Smooth muscle cell (in vitro differentiated cells): ENCODE measurements around the gene PGS1. TPM values are rescaled to one million over a fixed set of nuclear protein-coding genes. Genes with fewer than 3 reads are reported as not detected.

Experiments used
- DNase-seq: peaks from one replicate; lab custom pipeline; 2025; ENCODE audit not compliant: unreplicated experiment; lab: John Stamatoyannopoulos, UW
- H2AFZ ChIP-seq: fragments of 200-600 bp; sonication (generic); 2 replicates; pipeline ENCODE4 v1.6.0; 2016; ENCODE audit warnings: antibody characterized with exemption, low read depth, mild to moderate bottlenecking
- H3F3A ChIP-seq: fragments of 200-600 bp; sonication (generic); 2 replicates; pipeline ENCODE4 v1.6.0; 2017; ENCODE audit warnings: antibody characterized with exemption, low read depth
- H3K27ac ChIP-seq: fragments of 200-600 bp; sonication (generic); 2 replicates; pipeline ENCODE4 v1.5.1; 2016; ENCODE audit warnings: low read depth, mild to moderate bottlenecking
- H3K27me3 ChIP-seq: fragments of 200-600 bp; sonication (generic); 2 replicates; pipeline ENCODE4 v1.6.1; 2016; ENCODE audit warnings: low read depth, mild to moderate bottlenecking
- H3K36me3 ChIP-seq: fragments of 200-600 bp; sonication (generic); 2 replicates; pipeline ENCODE4 v1.5.1; 2016; ENCODE audit warnings: low read depth
- H3K4me1 ChIP-seq: fragments of 200-600 bp; sonication (generic); 2 replicates; pipeline ENCODE4 v1.5.1; 2016; ENCODE audit warnings: low read depth
- H3K4me2 ChIP-seq: fragments of 200-600 bp; sonication (generic); 2 replicates; pipeline ENCODE4 v1.6.0; 2016; ENCODE audit warnings: mild to moderate bottlenecking
- H3K4me3 ChIP-seq: fragments of 200-600 bp; sonication (generic); 2 replicates; pipeline ENCODE4 v1.5.1; 2016; ENCODE audit warnings: mild to moderate bottlenecking
- H3K79me2 ChIP-seq: fragments of 200-600 bp; sonication (generic); 2 replicates; pipeline ENCODE4 v1.6.0; 2016; ENCODE audit warnings: low read depth, mild to moderate bottlenecking
- H3K9ac ChIP-seq: fragments of 200-600 bp; sonication (generic); 2 replicates; pipeline ENCODE4 v1.6.0; 2016; ENCODE audit warnings: low read depth
- H3K9me3 ChIP-seq: fragments of 200-600 bp; sonication (generic); replicated peaks from 2 replicates; pipeline ENCODE4 v1.5.1; 2016; ENCODE audit warnings: low read depth
- H4K20me1 ChIP-seq: fragments of 200-600 bp; sonication (generic); 2 replicates; pipeline ENCODE4 v1.6.0; 2016; ENCODE audit warnings: low read depth
- CTCF ChIP-seq: fragments of 200-600 bp; sonication (generic); IDR thresholded peaks from 2 replicates; pipeline ENCODE4 v1.5.1; 2017; ENCODE audit warnings: borderline replicate concordance, mild to moderate bottlenecking, antibody characterized with exemption; ENCODE audit not compliant: insufficient read depth, poor library complexity, severe bottlenecking
- WGBS: methylation state at CpG from one replicate; pipeline ENCODE4 v1.1.7; 2016; ENCODE audit warnings: low lambda C conversion rate; 5-methylcytosine and 5-hydroxymethylcytosine counted together
- polyA plus RNA-seq: library from polyadenylated mRNA; unstranded; fragments of >200 nt; fragmentation: Nextera tagmentation; extraction: Ambion mirVana; gene quantifications from 2 replicates; pipeline ENCODE4 v1.2.1, GENCODE V29; 2016
- total RNA-seq: library from RNA; depleted of rRNA; stranded (reverse); fragments of >200 nt; gene quantifications from 2 replicates; pipeline ENCODE4 v1.2.3, GENCODE V29; 2014

PGS1 gene
- total and polyA plus RNA-seq, 2 experiments from 2014 or later = 22.6 to 29.9 TPM

DNA sequence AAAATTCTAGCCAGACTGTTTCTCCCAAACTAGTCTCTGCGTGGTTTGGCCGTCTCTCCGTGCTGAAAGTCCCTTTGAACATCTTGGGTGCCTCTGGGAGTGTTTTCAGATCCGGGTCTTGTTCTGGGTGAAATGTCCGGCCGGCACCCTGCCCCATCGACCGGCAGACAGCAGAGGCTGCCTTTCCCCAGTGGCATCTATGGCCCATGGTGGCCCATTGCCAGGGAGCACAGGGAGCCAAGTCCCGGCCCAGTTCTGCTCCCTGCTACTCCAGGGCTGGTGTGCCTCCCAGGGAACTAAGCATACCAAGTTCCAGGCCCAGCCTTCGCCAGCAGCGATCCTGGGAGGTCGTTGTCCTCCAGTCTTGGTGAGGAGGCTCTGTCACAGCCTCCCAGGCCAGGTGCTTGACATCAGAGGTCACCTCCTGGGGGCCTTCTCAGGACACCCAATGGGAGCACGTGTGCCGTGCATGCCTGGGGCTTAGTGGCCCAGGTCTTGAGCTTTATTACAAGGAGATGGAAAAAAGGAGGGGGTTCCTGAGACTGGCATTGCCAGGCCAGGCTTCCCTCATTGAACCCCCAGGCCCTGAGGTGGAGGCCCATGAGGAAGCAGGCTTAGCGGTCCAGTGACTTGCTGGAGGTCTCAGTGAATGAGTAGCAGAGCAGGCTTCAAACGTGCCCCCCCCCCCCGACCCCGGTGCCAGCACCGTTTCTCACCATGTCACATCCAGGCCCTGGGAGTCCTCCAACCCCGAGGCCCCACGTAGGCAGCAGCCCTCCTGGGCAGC lies 54.0 kb downstream of the PGS1 start:
- Histone ChIP-seq H3K79me2 (no peaks in the 10 kb centered on the region), H4K20me1 (no peaks in the 10 kb centered on the region), H3F3A (no peaks in the 10 kb centered on the region), H3K4me2 (no peak overlapping the region), H3K27me3 (no peaks in the 10 kb centered on the region), H3K9ac (no peak overlapping the region), H3K27ac (no peak overlapping the region), H2AFZ (no peak overlapping the region), H3K4me1 (no peaks in the 10 kb centered on the region), H3K36me3 (no peaks in the 10 kb centered on the region), H3K4me3 (no peak overlapping the region), H3K9me3 (no peaks in the 10 kb centered on the region)
- DNase-seq = no peak
- WGBS = 92% methylated on average over 21 of the region's 21 CpGs
- no peak for TF ChIP-seq CTCF

GRCh38 chr17:78433013-78433727 lies 54.7 kb downstream of the PGS1 start:
- DNase-seq = no peak
- no peak for TF ChIP-seq CTCF
- Histone ChIP-seq H4K20me1 (no peaks in the 10 kb centered on the region), H3K4me3 (no peak overlapping the region), H3K27ac (no peak overlapping the region), H3K79me2 (no peaks in the 10 kb centered on the region), H3K4me2 (no peak overlapping the region), H3K36me3 (no peaks in the 10 kb centered on the region), H3K27me3 (no peaks in the 10 kb centered on the region), H2AFZ (no peak overlapping the region), H3K9me3 (no peaks in the 10 kb centered on the region), H3F3A (no peaks in the 10 kb centered on the region), H3K4me1 (no peaks in the 10 kb centered on the region), H3K9ac (no peak overlapping the region)
- 85% methylated on average over 20 of the region's 20 CpGs for WGBS

DNA sequence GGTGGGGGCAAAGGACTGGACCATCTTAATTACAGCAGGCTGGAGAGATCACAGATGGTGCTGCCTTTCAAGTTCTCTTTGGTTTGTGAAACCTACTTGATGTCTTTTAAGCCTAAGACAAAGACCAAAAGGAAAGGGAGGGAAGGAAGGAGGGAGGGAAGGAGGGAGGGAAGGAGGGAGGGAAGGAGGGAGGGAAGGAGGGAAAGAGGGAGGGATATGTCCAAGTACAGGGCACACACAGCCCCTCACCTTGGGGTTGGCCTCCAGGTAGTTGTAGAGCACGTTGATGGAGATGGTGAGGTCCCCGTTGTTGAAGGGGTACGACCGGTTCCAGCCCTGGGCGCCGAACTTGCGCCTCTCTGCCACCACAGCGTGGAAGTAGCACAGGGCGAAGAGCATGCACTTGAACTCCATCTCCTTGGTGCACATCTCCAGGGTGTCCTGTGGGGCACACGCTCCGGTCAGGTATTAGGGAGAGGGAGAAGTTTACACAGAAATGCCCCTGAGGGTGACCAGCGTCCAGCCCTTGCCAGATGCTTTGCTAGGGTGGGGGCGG lies 55.4 kb downstream of the PGS1 start:
- H3K4me1 ChIP-seq = no peaks in the 10 kb centered on the region
- no peak overlapping the region for H3K4me3 ChIP-seq
- DNase-seq = no peak
- no peaks in the 10 kb centered on the region for H3K36me3 ChIP-seq
- H2AFZ ChIP-seq = no peak overlapping the region
- H3F3A ChIP-seq = no peaks in the 10 kb centered on the region
- H3K9me3 ChIP-seq = no peaks in the 10 kb centered on the region
- no peak overlapping the region for H3K4me2 ChIP-seq
- no peak for TF ChIP-seq CTCF
- H3K9ac ChIP-seq = no peak overlapping the region
- no peaks in the 10 kb centered on the region for H3K79me2 ChIP-seq
- H4K20me1 ChIP-seq = no peaks in the 10 kb centered on the region
- 96% methylated on average over 13 of the region's 13 CpGs for WGBS
- H3K27ac ChIP-seq = no peak overlapping the region
- H3K27me3 ChIP-seq = no peaks in the 10 kb centered on the region
